ENCODE measurements around the gene KCNQ1.

DNA sequence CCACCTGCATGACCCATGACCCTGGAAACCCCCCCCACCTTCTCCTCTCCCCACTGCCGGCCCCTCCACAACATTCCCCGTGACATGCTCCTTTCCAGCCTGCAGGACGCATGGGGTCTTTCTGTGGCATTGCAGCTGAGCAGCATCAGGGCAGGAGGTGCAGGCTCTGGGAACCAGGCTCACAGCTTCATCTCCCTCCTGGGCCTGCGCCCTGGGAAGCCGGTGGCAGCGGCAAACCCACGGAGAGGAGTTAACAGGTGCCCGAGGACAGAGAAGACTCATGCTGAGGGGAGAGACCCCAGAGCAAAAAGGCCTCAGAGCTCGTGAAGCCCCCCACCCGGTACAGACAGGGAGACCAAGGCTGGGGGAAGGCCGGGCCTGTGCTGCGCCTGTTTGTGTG lies 408.6 kb downstream of the KCNQ1 start:
- TF ChIP-seq, protein P1, sequence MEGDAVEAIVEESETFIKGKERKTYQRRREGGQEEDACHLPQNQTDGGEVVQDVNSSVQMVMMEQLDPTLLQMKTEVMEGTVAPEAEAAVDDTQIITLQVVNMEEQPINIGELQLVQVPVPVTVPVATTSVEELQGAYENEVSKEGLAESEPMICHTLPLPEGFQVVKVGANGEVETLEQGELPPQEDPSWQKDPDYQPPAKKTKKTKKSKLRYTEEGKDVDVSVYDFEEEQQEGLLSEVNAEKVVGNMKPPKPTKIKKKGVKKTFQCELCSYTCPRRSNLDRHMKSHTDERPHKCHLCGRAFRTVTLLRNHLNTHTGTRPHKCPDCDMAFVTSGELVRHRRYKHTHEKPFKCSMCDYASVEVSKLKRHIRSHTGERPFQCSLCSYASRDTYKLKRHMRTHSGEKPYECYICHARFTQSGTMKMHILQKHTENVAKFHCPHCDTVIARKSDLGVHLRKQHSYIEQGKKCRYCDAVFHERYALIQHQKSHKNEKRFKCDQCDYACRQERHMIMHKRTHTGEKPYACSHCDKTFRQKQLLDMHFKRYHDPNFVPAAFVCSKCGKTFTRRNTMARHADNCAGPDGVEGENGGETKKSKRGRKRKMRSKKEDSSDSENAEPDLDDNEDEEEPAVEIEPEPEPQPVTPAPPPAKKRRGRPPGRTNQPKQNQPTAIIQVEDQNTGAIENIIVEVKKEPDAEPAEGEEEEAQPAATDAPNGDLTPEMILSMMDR (conservative IDR thresholded peaks at IDR 0.05 in 1 of 2, IDR thresholded peaks at IDR 0.05 in 1 of 2; ENCODE audit: low read depth in 1 of 2, low read length in 2 of 2), result no peak
- TF ChIP-seq EZH2 (IDR thresholded peaks at IDR 0.05; ENCODE audit: low read length, missing control alignments), result no peak

Measured in fibroblast of lung (primary cell).